Esophagus muscularis mucosa (tissue), 4 donors: ENCODE results near the gene TRHDE.

Experiments
- CTCF ChIP-seq, 3 experiments: fragments of 200-600 bp in 2 of 3; fragments of 450-650 bp in 1 of 3; sonication (generic) in 2 of 3; IDR thresholded peaks; one replicate each; pipeline ENCODE4 v1.5.1; 2017 to 2019; ENCODE audit warnings: antibody characterized with exemption in 3 of 3, mild to moderate bottlenecking in 2 of 3, moderate library complexity in 1 of 3
- EP300 ChIP-seq: sonication (generic); formaldehyde crosslinking; IDR thresholded peaks from one replicate; pipeline ENCODE4 v1.6.1; 2017; ENCODE audit warnings: antibody characterized with exemption
- POLR2AphosphoS5 ChIP-seq, 2 donors: sonication (generic); formaldehyde crosslinking; IDR thresholded peaks; one replicate each; pipeline ENCODE4 v1.6.1; 2017; ENCODE audit warnings: antibody characterized with exemption in 2 of 2

DNA sequence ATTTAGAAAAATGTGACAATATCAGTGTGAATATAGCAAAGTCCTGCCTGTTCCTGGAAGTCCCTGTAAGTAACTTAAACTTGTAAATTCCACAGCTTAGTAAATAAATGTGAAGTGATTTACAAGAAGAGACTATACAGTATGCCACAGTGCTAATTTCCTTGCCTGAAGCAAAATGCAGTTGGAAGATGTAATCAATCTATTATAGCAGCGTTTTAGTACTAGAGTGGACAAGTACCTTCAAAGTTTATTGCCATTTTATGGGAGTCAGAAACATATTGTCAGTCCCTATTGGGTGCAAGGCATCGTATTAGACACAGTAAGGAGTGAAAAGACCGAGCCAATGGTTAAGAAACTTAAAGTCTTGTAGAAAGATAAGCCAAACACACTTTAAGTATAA, 94.1 kb downstream of the TRHDE start:
- TF ChIP-seq POLR2AphosphoS5 (IDR thresholded peaks at IDR 0.05) (no peak), CTCF (IDR thresholded peaks at IDR 0.05) (no peak), EP300 (no peak)
